Ovary (tissue), 9 donors: ENCODE results near the gene PIGU. TPM values are rescaled to one million over a fixed set of nuclear protein-coding genes. Genes with fewer than 3 reads are reported as not detected.

Experiments
- DNase-seq, 5 donors: peaks; one replicate each; pipeline ENCODE4 v3.0.0-alpha.2; 2019 to 2020
- H3K27ac ChIP-seq, 2 donors: fragments of 200-600 bp; one replicate each; pipeline versions ENCODE4 v1.5.1 to v1.8.0; 2019 to 2022
- H3K27me3 ChIP-seq: fragments of 200-600 bp; one replicate; pipeline ENCODE4 v1.8.0; 2022
- H3K36me3 ChIP-seq: fragments of 200-600 bp; sonication (generic); one replicate; pipeline ENCODE4 v1.5.1; 2019
- H3K4me1 ChIP-seq: one replicate; pipeline ENCODE4 v1.8.1; 2013; ENCODE audit warnings: mild to moderate bottlenecking, moderate library complexity; ENCODE audit not compliant: insufficient read depth
- H3K4me3 ChIP-seq: fragments of 200-600 bp; sonication (generic); one replicate; pipeline ENCODE4 v1.5.1; 2017
- H3K9me3 ChIP-seq, 2 donors: fragments of 200-600 bp in 1 of 2; sonication (generic) in 1 of 2; one replicate each; pipeline versions ENCODE4 v1.5.1 to v1.8.1; 2013 to 2019; ENCODE audit warnings: mild to moderate bottlenecking in 1 of 2, moderate library complexity in 1 of 2
- CTCF ChIP-seq, 3 donors: fragments of 450-650 bp in 2 of 3; fragments of 200-600 bp in 1 of 3; IDR thresholded peaks; one replicate each; pipeline versions ENCODE4 v1.5.1 to v1.8.0; 2016 to 2022; ENCODE audit warnings: antibody characterized with exemption in 3 of 3, mild to moderate bottlenecking in 1 of 3
- EP300 ChIP-seq: sonication (generic); formaldehyde crosslinking; IDR thresholded peaks from one replicate; pipeline ENCODE4 v1.6.1; 2017; ENCODE audit warnings: antibody characterized with exemption
- POLR2A ChIP-seq: fragments of 450-650 bp; IDR thresholded peaks from one replicate; pipeline ENCODE4 v1.6.1; 2017; ENCODE audit warnings: antibody characterized with exemption, mild to moderate bottlenecking, moderate library complexity
- WGBS, 3 donors: extraction: QIAGEN DNeasy Blood & Tissue Kit in 1 of 3; methylation state at CpG; one replicate each; pipeline versions ENCODE4 v1.1.5 to v1.1.7; 2013 to 2017; 5-methylcytosine and 5-hydroxymethylcytosine counted together
- intact Hi-C, 4 donors: fragments of 100-400 bp; cut with DNase I; formaldehyde crosslinking; loops; one replicate each; pipeline versions ENCODE4 v1.11.0 to v1.15.1; 2022 to 2023
- polyA plus RNA-seq, 2 donors: library from polyadenylated mRNA; stranded (reverse); fragments of 200-250 nt in 1 of 2; fragments of 350-450 nt in 1 of 2; fragmentation: Illumina TruSeq in 1 of 2; extraction: RNeasy Lipid Tissue Mini Kit (QIAGEN cat#74804) in 1 of 2; gene quantifications; one replicate each; pipeline ENCODE4 v1.2.3, GENCODE V29; 2013 to 2014
- total RNA-seq, 7 donors: library from RNA; depleted of rRNA in 2 of 7; stranded (reverse); fragments of >200 nt in 2 of 7; fragmentation: NEBNext Ultra II Directional in 3 of 7; extraction: Animal tissue kit (Norgen Biotek cat#: 25700) in 3 of 7; gene quantifications; one replicate each; pipeline versions ENCODE4 v1.1.0 to v1.2.4, GENCODE V29; 2016 to 2023
- donor health status: DM: no; HTN: no; CAD: no; lungs with moderate emphysema.
- donor health status: DM: no; HTN: no; CAD: no.
- donor health status: Bipolar disorder and iron deficiency.
- donor health status: DM: yes; HTN: yes; CAD: no.
- donor health status: DM: no; HTN: no; CAD: no.
- donor health status: DM: yes; HTN: yes; CAD: no.

Gene PIGU
- total and polyA plus RNA-seq, 9 donors = 14.4 to 61.4 (median 20.9) TPM

GRCh38 chr20:34581341-34582184 lies 95.3 kb downstream of the PIGU start:
- intact Hi-C loops = no loop called here
- TF ChIP-seq EP300 (no peak), CTCF (IDR thresholded peaks at IDR 0.05) (no peak), POLR2A (no peak)
- Histone ChIP-seq H3K36me3 (no peaks in the 10 kb centered on the region), H3K4me3 (no peak overlapping the region), H3K27ac (no peak overlapping the region), H3K27me3 (no peaks in the 10 kb centered on the region), H3K9me3 (no peaks in the 10 kb centered on the region), H3K4me1 (peaks cover 8% of the 10 kb centered on the region)
- WGBS, 3 donors = 86 to 91% (median 86%) methylated on average over 11 of the region's 11 CpGs
- DNase-seq = peak in 1 of 5 donors; percentile 13

GRCh38 chr20:34579979-34580940 lies 96.6 kb downstream of the PIGU start:
- WGBS, 3 donors = 91 to 93% (median 91%) methylated on average over 7 of the region's 7 CpGs
- Histone ChIP-seq H3K4me1 (peaks cover 2% of the 10 kb centered on the region), H3K4me3 (no peak overlapping the region), H3K36me3 (no peaks in the 10 kb centered on the region), H3K27me3 (no peaks in the 10 kb centered on the region), H3K9me3 (no peaks in the 10 kb centered on the region), H3K27ac (no peak overlapping the region)
- DNase-seq = peak in 1 of 5 donors; percentile 9
- intact Hi-C loops = no loop called here
- TF ChIP-seq EP300 (no peak), POLR2A (no peak), CTCF (IDR thresholded peaks at IDR 0.05) (no peak)

- no peak overlapping the region for H3K27ac ChIP-seq
- TF ChIP-seq POLR2A (no peak), CTCF (IDR thresholded peaks at IDR 0.05) (no peak), EP300 (no peak)
- no peaks in the 10 kb centered on the region for H3K27me3 ChIP-seq
- H3K4me3 ChIP-seq = no peak overlapping the region
- H3K9me3 ChIP-seq = no peaks in the 10 kb centered on the region
- H3K4me1 ChIP-seq = no peaks in the 10 kb centered on the region
- DNase-seq = peak in 2 of 5 donors; percentile 14 to 54
- H3K36me3 ChIP-seq = no peaks in the 10 kb centered on the region
- WGBS, 3 donors = 69 to 78% (median 78%) methylated on average over 11 of the region's 11 CpGs
- intact Hi-C loops = no loop called here
Measured at GRCh38 chr20:34579191-34579978, 97.5 kb downstream of the PIGU start.

GRCh38 chr20:34578521-34578920 lies 98.4 kb downstream of the PIGU start:
- peak in 1 of 5 donors; percentile 13 for DNase-seq
- Histone ChIP-seq H3K36me3 (no peaks in the 10 kb centered on the region), H3K9me3 (no peaks in the 10 kb centered on the region), H3K4me3 (no peak overlapping the region), H3K27me3 (no peaks in the 10 kb centered on the region), H3K4me1 (no peaks in the 10 kb centered on the region), H3K27ac (no peak overlapping the region)
- 70 to 76% (median 76%) methylated on average over 6 of the region's 6 CpGs for WGBS, 3 donors
- TF ChIP-seq POLR2A = no peak
- TF ChIP-seq EP300 = no peak
- TF ChIP-seq CTCF (IDR thresholded peaks at IDR 0.05) = no peak
- intact Hi-C loops = no loop called here
